Gastrocnemius medialis (tissue), 4 donors: ENCODE results near the gene NRCAM.
"Not testable (repeated sequence)": the region's sequence is repeated elsewhere in the genome, so short reads cannot be mapped to it uniquely, and the experiment has no call there.

Experiments
- POLR2A ChIP-seq, 2 donors: fragments of 450-650 bp; IDR thresholded peaks; one replicate each; pipeline ENCODE4 v1.6.1; 2017; ENCODE audit warnings: antibody characterized with exemption in 2 of 2, mild to moderate bottlenecking in 2 of 2, moderate library complexity in 2 of 2
- TF ChIP-seq, protein P1 (sequence below), 5 experiments: fragments of 450-650 bp in 3 of 5; fragments of 200-600 bp in 2 of 5; sonication (generic) in 2 of 5; IDR thresholded peaks in 4 of 5; conservative IDR thresholded peaks in 1 of 5; 1 replicate in 4 of 5; 2 replicates in 1 of 5; pipeline ENCODE4 v1.5.1; 2016 to 2019; ENCODE audit warnings: antibody characterized with exemption in 5 of 5, mild to moderate bottlenecking in 3 of 5, moderate library complexity in 3 of 5

DNA sequence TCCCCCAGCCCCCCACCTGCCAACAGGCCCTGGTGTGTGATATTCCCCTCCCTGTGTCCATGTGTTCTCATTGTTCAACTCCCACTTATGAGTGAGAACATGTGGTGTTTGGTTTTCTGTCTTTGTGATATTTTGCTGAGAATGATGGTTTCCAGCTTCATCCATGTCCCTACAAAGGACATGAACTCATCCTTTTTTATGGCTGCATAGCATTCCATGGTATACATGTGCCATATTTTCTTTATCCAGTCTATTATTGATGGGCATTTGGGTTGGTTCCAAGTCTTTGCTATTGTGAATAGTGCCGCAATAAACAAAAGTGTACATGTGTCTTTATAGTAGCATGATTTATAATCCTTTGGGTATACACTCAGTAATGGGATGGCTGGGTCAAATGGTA lies 183.3 kb downstream of the NRCAM start:
- TF ChIP-seq, protein P1, sequence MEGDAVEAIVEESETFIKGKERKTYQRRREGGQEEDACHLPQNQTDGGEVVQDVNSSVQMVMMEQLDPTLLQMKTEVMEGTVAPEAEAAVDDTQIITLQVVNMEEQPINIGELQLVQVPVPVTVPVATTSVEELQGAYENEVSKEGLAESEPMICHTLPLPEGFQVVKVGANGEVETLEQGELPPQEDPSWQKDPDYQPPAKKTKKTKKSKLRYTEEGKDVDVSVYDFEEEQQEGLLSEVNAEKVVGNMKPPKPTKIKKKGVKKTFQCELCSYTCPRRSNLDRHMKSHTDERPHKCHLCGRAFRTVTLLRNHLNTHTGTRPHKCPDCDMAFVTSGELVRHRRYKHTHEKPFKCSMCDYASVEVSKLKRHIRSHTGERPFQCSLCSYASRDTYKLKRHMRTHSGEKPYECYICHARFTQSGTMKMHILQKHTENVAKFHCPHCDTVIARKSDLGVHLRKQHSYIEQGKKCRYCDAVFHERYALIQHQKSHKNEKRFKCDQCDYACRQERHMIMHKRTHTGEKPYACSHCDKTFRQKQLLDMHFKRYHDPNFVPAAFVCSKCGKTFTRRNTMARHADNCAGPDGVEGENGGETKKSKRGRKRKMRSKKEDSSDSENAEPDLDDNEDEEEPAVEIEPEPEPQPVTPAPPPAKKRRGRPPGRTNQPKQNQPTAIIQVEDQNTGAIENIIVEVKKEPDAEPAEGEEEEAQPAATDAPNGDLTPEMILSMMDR (IDR thresholded peaks at IDR 0.05 in 4 of 5, conservative IDR thresholded peaks at IDR 0.05 in 1 of 5), result not testable (repeated sequence)
- TF ChIP-seq POLR2A (IDR thresholded peaks at IDR 0.05), result not testable (repeated sequence)
